HEK293 (cell line): ENCODE measurements around the gene ACTA2.

Experiments
- CTCF ChIA-PET: fragments of 350-600 bp; formaldehyde crosslinking; extraction: SDS; loops from one replicate; lab custom pipeline; 2021; ENCODE audit warnings: antibody characterized with exemption; lab: Yijun Ruan, JAX
- POLR2A ChIA-PET: fragments of 300-600 bp; formaldehyde crosslinking; extraction: SDS; loops from one replicate; lab custom pipeline; 2020; ENCODE audit warnings: antibody characterized with exemption, inconsistent platforms; lab: Yijun Ruan, JAX
- H3K27ac ChIP-seq: fragments of 200-500 bp; sonication (Bioruptor generic); 2 replicates; pipeline ENCODE4 v1.5.1; 2014; ENCODE audit warnings: low read depth, low read length, control low read depth, inconsistent platforms; ENCODE audit errors: extremely low read depth
- H3K36me3 ChIP-seq, 2 experiments: fragments of 200-500 bp in 1 of 2; sonication (Bioruptor generic) in 1 of 2; 1 replicate in 1 of 2; 2 replicates in 1 of 2; pipeline ENCODE4 v1.5.1; 2014 to 2017; ENCODE audit warnings: inconsistent platforms in 2 of 2, low read length in 2 of 2; ENCODE audit not compliant: control insufficient read depth in 2 of 2, insufficient read depth in 1 of 2
- H3K4me1 ChIP-seq: fragments of 200-500 bp; sonication (Bioruptor generic); 2 replicates; pipeline ENCODE4 v1.5.1; 2014; ENCODE audit warnings: mild to moderate bottlenecking, low read length, inconsistent platforms; ENCODE audit not compliant: control insufficient read depth, insufficient read depth
- H3K4me3 ChIP-seq: 2 replicates; pipeline ENCODE4 v1.5.1; 2011; ENCODE audit warnings: low read depth, mild to moderate bottlenecking, control low read depth, low read length, moderate library complexity
- H3K9me3 ChIP-seq: fragments of 200-500 bp; sonication (Bioruptor generic); 2 replicates; pipeline ENCODE4 v1.5.1; 2014; ENCODE audit warnings: low read depth, low read length, inconsistent platforms; ENCODE audit not compliant: control insufficient read depth, insufficient read depth
- KLF16 ChIP-seq: fragments of 450-650 bp; formaldehyde crosslinking; IDR thresholded peaks from 2 replicates; pipeline ENCODE4 v1.5.1; 2017; ENCODE audit warnings: missing biosample characterization, missing genetic modification characterization
- OSR2 ChIP-seq: fragments of 450-650 bp; formaldehyde crosslinking; IDR thresholded peaks from 2 replicates; pipeline ENCODE4 v1.5.1; 2016; ENCODE audit warnings: missing biosample characterization, missing genetic modification characterization
- SP7 ChIP-seq: fragments of 450-650 bp; formaldehyde crosslinking; IDR thresholded peaks from 2 replicates; pipeline ENCODE4 v1.5.1; 2016; ENCODE audit warnings: missing biosample characterization, missing genetic modification characterization
- YY2 ChIP-seq: fragments of 450-650 bp; formaldehyde crosslinking; IDR thresholded peaks from 2 replicates; pipeline ENCODE4 v1.5.1; 2016; ENCODE audit warnings: missing biosample characterization, missing genetic modification characterization
- ZNF112 ChIP-seq: fragments of 450-650 bp; formaldehyde crosslinking; IDR thresholded peaks from 2 replicates; pipeline ENCODE4 v1.5.0; 2017; ENCODE audit warnings: missing biosample characterization, missing genetic modification characterization
- ZNF121 ChIP-seq: fragments of 450-650 bp; formaldehyde crosslinking; IDR thresholded peaks from 2 replicates; pipeline ENCODE4 v1.5.1; 2016; ENCODE audit warnings: missing biosample characterization, missing genetic modification characterization
- ZNF157 ChIP-seq: fragments of 450-650 bp; formaldehyde crosslinking; IDR thresholded peaks from 2 replicates; pipeline ENCODE4 v1.5.1; 2016; ENCODE audit warnings: missing biosample characterization, missing genetic modification characterization
- ZNF433 ChIP-seq: fragments of 450-650 bp; formaldehyde crosslinking; IDR thresholded peaks from 2 replicates; pipeline ENCODE4 v1.5.1; 2016; ENCODE audit warnings: missing biosample characterization, missing genetic modification characterization, low read depth
- ZNF513 ChIP-seq: fragments of 450-650 bp; IDR thresholded peaks from 2 replicates; pipeline ENCODE4 v1.5.1; 2018; ENCODE audit warnings: missing biosample characterization, missing genetic modification characterization
- ZNF548 ChIP-seq: fragments of 450-650 bp; formaldehyde crosslinking; IDR thresholded peaks from 2 replicates; pipeline ENCODE4 v1.5.1; 2016; ENCODE audit warnings: missing biosample characterization, missing genetic modification characterization
- ZNF654 ChIP-seq: fragments of 450-650 bp; formaldehyde crosslinking; IDR thresholded peaks from 2 replicates; pipeline ENCODE4 v1.5.1; 2016; ENCODE audit warnings: low read depth, missing biosample characterization, missing genetic modification characterization
- ZNF677 ChIP-seq: fragments of 450-650 bp; IDR thresholded peaks from 2 replicates; pipeline ENCODE4 v1.5.0; 2018; ENCODE audit warnings: missing biosample characterization, mild to moderate bottlenecking, missing genetic modification characterization, moderate library complexity
- ZNF768 ChIP-seq: fragments of 450-650 bp; formaldehyde crosslinking; IDR thresholded peaks from 2 replicates; pipeline ENCODE4 v1.5.1; 2018; ENCODE audit warnings: missing biosample characterization, mild to moderate bottlenecking, missing genetic modification characterization
- ZSCAN4 ChIP-seq: fragments of 450-650 bp; formaldehyde crosslinking; IDR thresholded peaks from 2 replicates; pipeline ENCODE4 v1.5.1; 2017; ENCODE audit warnings: missing biosample characterization, missing genetic modification characterization
- TF ChIP-seq, protein P1 (sequence below): fragments of 450-650 bp; formaldehyde crosslinking; IDR thresholded peaks from 2 replicates; pipeline ENCODE4 v1.5.1; 2017; ENCODE audit warnings: missing biosample characterization, missing genetic modification characterization

Gene ACTA2

DNA sequence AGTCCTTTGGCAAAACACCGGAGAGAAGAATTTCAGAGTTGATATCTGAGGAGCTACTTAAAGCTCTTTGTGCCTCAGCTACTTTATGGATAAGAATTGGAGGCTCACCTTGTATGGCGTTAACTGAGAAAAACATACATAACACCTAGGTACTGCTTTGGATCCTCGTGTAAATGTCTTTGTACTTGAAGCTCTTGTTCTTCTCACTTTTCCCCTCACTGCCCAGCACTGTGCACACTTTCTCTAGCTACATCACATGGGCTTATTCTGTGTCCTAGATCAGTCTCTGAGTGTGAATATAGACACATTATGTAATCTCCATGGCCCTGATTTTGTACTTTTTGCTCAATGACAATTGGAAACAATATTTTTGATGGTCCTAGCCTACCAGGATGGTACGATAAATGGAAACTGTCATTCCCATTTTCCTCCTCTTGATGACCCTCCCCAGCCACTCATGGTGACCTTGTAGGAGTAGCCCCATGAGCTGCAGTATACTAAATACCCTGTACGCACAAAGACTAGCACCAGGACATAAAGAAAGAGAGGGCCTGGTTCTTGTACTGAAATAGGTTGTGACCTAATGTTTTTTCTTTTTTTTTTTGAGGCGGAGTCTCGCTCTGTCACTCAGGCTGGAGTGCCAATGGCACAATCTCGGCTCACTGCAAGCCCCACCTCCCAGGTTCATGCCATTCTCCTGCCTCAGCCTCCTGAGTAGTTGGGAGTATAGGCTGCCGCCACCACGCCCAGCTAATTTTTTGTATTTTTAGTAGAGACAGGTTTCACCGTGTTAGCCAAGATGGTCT lies 50.4 kb downstream of the ACTA2 start:
- H3K4me1 ChIP-seq = peaks cover 8% of the 10 kb centered on the region
- peaks cover 17 to 19% of the 10 kb centered on the region in 2 experiments for H3K36me3 ChIP-seq
- H3K27ac ChIP-seq = no peak overlapping the region
- ChIA-PET CTCF (interaction anchor here (0.6 to 2.6 kb wide), 4 partner anchors 29 to 214 kb away, joined by 3 to 12 read pairs (median 4); no protein-coding TSS in a partner anchor), POLR2A (no interaction called here)
- no peaks in the 10 kb centered on the region for H3K9me3 ChIP-seq
- TF ChIP-seq ZNF654 (tag by site-specific recombination) = no peak
- peak; percentile 92 for TF ChIP-seq ZNF157 (tag by site-specific recombination)
- H3K4me3 ChIP-seq = no peak overlapping the region

GRCh38 chr10:88901206-88901983 lies 51.2 kb downstream of the ACTA2 start:
- Histone ChIP-seq H3K36me3 (peaks cover 12 to 15% of the 10 kb centered on the region in 2 experiments), H3K4me1 (peaks cover 16% of the 10 kb centered on the region), H3K9me3 (no peaks in the 10 kb centered on the region), H3K27ac (no peak overlapping the region), H3K4me3 (no peak overlapping the region)
- no peak for TF ChIP-seq ZNF433 (tag by site-specific recombination)
- no peak for TF ChIP-seq YY2 (tag by site-specific recombination)
- TF ChIP-seq ZNF677 = no peak
- no peak for TF ChIP-seq ZNF548 (tag by site-specific recombination)
- TF ChIP-seq OSR2 (tag by site-specific recombination) = no peak
- TF ChIP-seq KLF16 = no peak
- no peak for TF ChIP-seq ZNF513 (tag by site-specific recombination)
- TF ChIP-seq, protein P1, sequence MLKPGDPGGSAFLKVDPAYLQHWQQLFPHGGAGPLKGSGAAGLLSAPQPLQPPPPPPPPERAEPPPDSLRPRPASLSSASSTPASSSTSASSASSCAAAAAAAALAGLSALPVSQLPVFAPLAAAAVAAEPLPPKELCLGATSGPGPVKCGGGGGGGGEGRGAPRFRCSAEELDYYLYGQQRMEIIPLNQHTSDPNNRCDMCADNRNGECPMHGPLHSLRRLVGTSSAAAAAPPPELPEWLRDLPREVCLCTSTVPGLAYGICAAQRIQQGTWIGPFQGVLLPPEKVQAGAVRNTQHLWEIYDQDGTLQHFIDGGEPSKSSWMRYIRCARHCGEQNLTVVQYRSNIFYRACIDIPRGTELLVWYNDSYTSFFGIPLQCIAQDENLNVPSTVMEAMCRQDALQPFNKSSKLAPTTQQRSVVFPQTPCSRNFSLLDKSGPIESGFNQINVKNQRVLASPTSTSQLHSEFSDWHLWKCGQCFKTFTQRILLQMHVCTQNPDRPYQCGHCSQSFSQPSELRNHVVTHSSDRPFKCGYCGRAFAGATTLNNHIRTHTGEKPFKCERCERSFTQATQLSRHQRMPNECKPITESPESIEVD (tag by site-specific recombination) = no peak
- TF ChIP-seq SP7 = no peak
- TF ChIP-seq ZNF768 = no peak
- no peak for TF ChIP-seq ZSCAN4 (tag by site-specific recombination)
- TF ChIP-seq ZNF121 (tag by site-specific recombination) = no peak
- POLR2A ChIA-PET = no interaction called here
- CTCF ChIA-PET = interaction anchor here (0.7 to 2.6 kb wide), 5 partner anchors 22 to 66 kb away, joined by 3 to 12 read pairs (median 3); no protein-coding TSS in a partner anchor

- POLR2A ChIA-PET = interaction anchor here (1.9 kb wide), 1 partner anchor 20 kb away, joined by 6 read pairs; the partner anchor contains the start of gene STAMBPL1
- H3K9me3 ChIP-seq = no peaks in the 10 kb centered on the region
- H3K36me3 ChIP-seq = peaks cover 10 to 12% of the 10 kb centered on the region in 2 experiments
- no peak overlapping the region for H3K4me3 ChIP-seq
- peaks cover 30% of the 10 kb centered on the region for H3K4me1 ChIP-seq
- TF ChIP-seq ZNF112 (tag by site-specific recombination) = no peak
- H3K27ac ChIP-seq = no peak overlapping the region
- CTCF ChIA-PET = interaction anchor here (0.5 to 2.6 kb wide), 5 partner anchors 26 to 318 kb away, joined by 3 to 12 read pairs (median 3); no protein-coding TSS in a partner anchor
These were observed 52.7 kb downstream of the ACTA2 start for GRCh38 chr10:88899886-88900285.
